Cardiac fibroblast (primary cell): ENCODE data around the gene ARHGEF35.
"Not testable (repeated sequence)": the region's sequence is repeated elsewhere in the genome, so short reads cannot be mapped to it uniquely, and the experiment has no call there.

ENCODE experiments used
- DNase-seq, 2 donors: peaks; one replicate each; pipeline versions ENCODE4 v3.0.0 to v3.0.0-alpha.2; 2010; ENCODE audit warnings: low read depth in 2 of 2
- H3K4me3 ChIP-seq, 2 donors: replicated peaks in 1 of 2; 1 replicate in 1 of 2; 2 replicates in 1 of 2; pipeline ENCODE4 v1.5.1; 2011; ENCODE audit warnings: low read depth in 2 of 2, low read length in 2 of 2, mild to moderate bottlenecking in 2 of 2, moderate library complexity in 1 of 2

Gene ARHGEF35

GRCh38 chr7:144195212-144195872 lies at the start of gene ARHGEF35:
TSS of gene ARHGEF35 (minus strand) at chr7:144195833. CDS start at chr7:144188383, 7,450 bp downstream.
- H3K4me3 ChIP-seq, DNase-seq: not testable (repeated sequence)

GRCh38 chr7:144245372-144245771 lies 49.7 kb upstream of the ARHGEF35 start:
- not testable (repeated sequence) for H3K4me3 ChIP-seq, DNase-seq

- not testable (repeated sequence) for H3K4me3 ChIP-seq
Measured at GRCh38 chr7:144239365-144239764, 43.7 kb upstream of the ARHGEF35 start, which contains the start of gene OR2A42. TSS of gene OR2A42 (minus strand) at chr7:144239605. CDS start at chr7:144232843, 6,762 bp downstream.

GRCh38 chr7:144238530-144239082 lies 43.0 kb upstream of the ARHGEF35 start:
- not testable (repeated sequence) for DNase-seq

More at GRCh38 chr7:144239365-144239764, 43.7 kb upstream of the ARHGEF35 start, which contains the start of gene OR2A42:
- not testable (repeated sequence) for DNase-seq

GRCh38 chr7:144233039-144233438 lies 37.4 kb upstream of the ARHGEF35 start:
- H3K4me3 ChIP-seq, DNase-seq: not testable (repeated sequence)

More at GRCh38 chr7:144238530-144239082, 43.0 kb upstream of the ARHGEF35 start:
- H3K4me3 ChIP-seq = not testable (repeated sequence)

- not testable (repeated sequence) for H3K4me3 ChIP-seq, DNase-seq
Measured at GRCh38 chr7:144231027-144231426, 35.4 kb upstream of the ARHGEF35 start.

- not testable (repeated sequence) for DNase-seq, H3K4me3 ChIP-seq
Measured at GRCh38 chr7:144228810-144229209, 33.2 kb upstream of the ARHGEF35 start.

GRCh38 chr7:144226866-144227265 lies 31.2 kb upstream of the ARHGEF35 start:
- DNase-seq, H3K4me3 ChIP-seq: not testable (repeated sequence)

GRCh38 chr7:144223675-144224074 lies 28.0 kb upstream of the ARHGEF35 start:
- not testable (repeated sequence) for DNase-seq, H3K4me3 ChIP-seq

- not testable (repeated sequence) for DNase-seq, H3K4me3 ChIP-seq
Measured at GRCh38 chr7:144220531-144220930, 24.9 kb upstream of the ARHGEF35 start.

GRCh38 chr7:144219149-144219548 lies 23.5 kb upstream of the ARHGEF35 start:
- DNase-seq, H3K4me3 ChIP-seq: not testable (repeated sequence)

GRCh38 chr7:144218581-144218980 lies 22.9 kb upstream of the ARHGEF35 start:
- not testable (repeated sequence) for DNase-seq, H3K4me3 ChIP-seq

GRCh38 chr7:144217200-144217599 lies 21.6 kb upstream of the ARHGEF35 start:
- DNase-seq, H3K4me3 ChIP-seq: not testable (repeated sequence)

GRCh38 chr7:144205306-144205705 lies 9.7 kb upstream of the ARHGEF35 start:
- not testable (repeated sequence) for H3K4me3 ChIP-seq, DNase-seq

- DNase-seq, H3K4me3 ChIP-seq: not testable (repeated sequence)
Measured at GRCh38 chr7:144203086-144203485, 7.5 kb upstream of the ARHGEF35 start.

GRCh38 chr7:144201978-144202377 lies 6.3 kb upstream of the ARHGEF35 start:
- not testable (repeated sequence) for DNase-seq, H3K4me3 ChIP-seq

- not testable (repeated sequence) for H3K4me3 ChIP-seq, DNase-seq
Measured at GRCh38 chr7:144198934-144199333, 3.3 kb upstream of the ARHGEF35 start.

- not testable (repeated sequence) for DNase-seq, H3K4me3 ChIP-seq
Measured at GRCh38 chr7:144194453-144194852, 1.2 kb downstream of the ARHGEF35 start.

GRCh38 chr7:144193782-144194181 lies 1.9 kb downstream of the ARHGEF35 start:
- not testable (repeated sequence) for DNase-seq, H3K4me3 ChIP-seq
